Nephron (organoid): ENCODE results near the gene SLC25A22.

Experiments
- H3K27ac Mint-ChIP-seq, 3 experiments: 2 replicates each; pipeline ENCODE4 v1.8.0; 2020; ENCODE audit warnings: mixed read lengths in 3 of 3, mild to moderate bottlenecking in 2 of 3, moderate library complexity in 1 of 3
- H3K27me3 Mint-ChIP-seq: 2 replicates; pipeline ENCODE4 v1.8.0; 2021; ENCODE audit warnings: low read depth, mild to moderate bottlenecking, moderate library complexity, mixed read lengths
- H3K36me3 Mint-ChIP-seq: 2 replicates; pipeline ENCODE4 v1.8.0; 2020; ENCODE audit warnings: low read depth, mixed read lengths
- H3K4me1 Mint-ChIP-seq: 2 replicates; pipeline ENCODE4 v1.8.0; 2020; ENCODE audit warnings: mixed read lengths
- H3K4me3 Mint-ChIP-seq, 3 experiments: 2 replicates each; pipeline ENCODE4 v1.8.0; 2020; ENCODE audit warnings: mild to moderate bottlenecking in 3 of 3, mixed read lengths in 3 of 3, moderate library complexity in 2 of 3
- H3K9me3 Mint-ChIP-seq: 2 replicates; pipeline ENCODE4 v1.8.0; 2020; ENCODE audit warnings: mixed read lengths
- CTCF ChIP-seq, 3 experiments: fragments of 200-600 bp; sonication (generic); IDR thresholded peaks; one replicate each; pipeline ENCODE4 v1.5.0; 2021; ENCODE audit warnings: antibody characterized with exemption in 3 of 3; ENCODE audit not compliant: unreplicated experiment in 3 of 3

The SLC25A22 gene

GRCh38 chr11:843818-844692 is 46.0 kb upstream of the SLC25A22 start:
- peaks cover 27% of the 10 kb centered on the region for H3K4me1 Mint-ChIP-seq
- no peaks in the 10 kb centered on the region for H3K27me3 Mint-ChIP-seq
- H3K36me3 Mint-ChIP-seq: peaks cover 6% of the 10 kb centered on the region
- peak overlapping the region; percentile 90 to 95 (median 94) for H3K27ac Mint-ChIP-seq
- no peak for TF ChIP-seq CTCF (IDR thresholded peaks at IDR 0.05; ENCODE audit: unreplicated experiment in 3 of 3)
- H3K9me3 Mint-ChIP-seq: no peaks in the 10 kb centered on the region
- peak overlapping the region; percentile 84 to 91 (median 89) for H3K4me3 Mint-ChIP-seq

GRCh38 chr11:843086-843734 is 45.1 kb upstream of the SLC25A22 start:
- Mint-ChIP-seq H3K36me3 (peaks cover 12% of the 10 kb centered on the region), H3K4me3 (peak overlapping the region; percentile 84 to 91 (median 89)), H3K27me3 (no peaks in the 10 kb centered on the region), H3K4me1 (peaks cover 33% of the 10 kb centered on the region), H3K9me3 (no peaks in the 10 kb centered on the region), H3K27ac (peak overlapping the region; percentile 86 to 94 (median 90))
- TF ChIP-seq CTCF (IDR thresholded peaks at IDR 0.05; ENCODE audit: unreplicated experiment in 3 of 3): peak in 1 of 3 experiments; percentile 23

GRCh38 chr11:842370-843002 is 44.4 kb upstream of the SLC25A22 start, which contains the start of the genes POLR2L and TSPAN4:
Gene POLR2L, minus strand, starts transcription at chr11:842529. Its CDS starts 21 bp downstream, at chr11:842508.
Gene TSPAN4, plus strand, starts transcription at chr11:842852. Its CDS starts 7,453 bp downstream, at chr11:850305.
- peak within 1 kb of the TSS; percentile 88 to 94 (median 90) for H3K27ac Mint-ChIP-seq
- peak within 1 kb of the TSS; percentile 85 to 92 (median 90) for H3K4me3 Mint-ChIP-seq
- no peaks in the 10 kb centered on the region for H3K9me3 Mint-ChIP-seq
- TF ChIP-seq CTCF (IDR thresholded peaks at IDR 0.05; ENCODE audit: unreplicated experiment in 3 of 3): no peak
- H3K27me3 Mint-ChIP-seq: no peaks in the 10 kb centered on the region
- H3K36me3 Mint-ChIP-seq: peaks cover 12% of the 10 kb centered on the region
- peaks cover 33% of the 10 kb centered on the region for H3K4me1 Mint-ChIP-seq

- TF ChIP-seq CTCF (IDR thresholded peaks at IDR 0.05; ENCODE audit: unreplicated experiment in 3 of 3): no peak
- Mint-ChIP-seq H3K27ac (peak overlapping the region; percentile 79 to 88 (median 81)), H3K27me3 (no peaks in the 10 kb centered on the region), H3K9me3 (no peaks in the 10 kb centered on the region), H3K4me1 (peaks cover 33% of the 10 kb centered on the region), H3K36me3 (peaks cover 12% of the 10 kb centered on the region), H3K4me3 (peak overlapping the region; percentile 85 to 92 (median 90))
Measured at GRCh38 chr11:841981-842369, 43.9 kb upstream of the SLC25A22 start.

- no peak for TF ChIP-seq CTCF (IDR thresholded peaks at IDR 0.05; ENCODE audit: unreplicated experiment in 3 of 3)
Measured at GRCh38 chr11:839875-840617, 42.0 kb upstream of the SLC25A22 start.

More at GRCh38 chr11:839875-840617, 42.0 kb upstream of the SLC25A22 start:
- Mint-ChIP-seq H3K36me3 (peaks cover 12% of the 10 kb centered on the region), H3K4me3 (peak overlapping the region; percentile 85 to 92 (median 86)), H3K27me3 (no peaks in the 10 kb centered on the region), H3K27ac (peak overlapping the region; percentile 66 to 87 (median 83)), H3K9me3 (no peaks in the 10 kb centered on the region), H3K4me1 (peaks cover 23% of the 10 kb centered on the region)
